ENCODE data around the gene RABAC1.

RABAC1 gene

GRCh38 chr19:41923045-41923788, 35.9 kb downstream of the RABAC1 start:
- no peak for ATAC-seq
- no peak for TF ChIP-seq TSHZ2 (CRISPR knock-in tag; IDR thresholded peaks at IDR 0.05)
- TF ChIP-seq, protein P1, sequence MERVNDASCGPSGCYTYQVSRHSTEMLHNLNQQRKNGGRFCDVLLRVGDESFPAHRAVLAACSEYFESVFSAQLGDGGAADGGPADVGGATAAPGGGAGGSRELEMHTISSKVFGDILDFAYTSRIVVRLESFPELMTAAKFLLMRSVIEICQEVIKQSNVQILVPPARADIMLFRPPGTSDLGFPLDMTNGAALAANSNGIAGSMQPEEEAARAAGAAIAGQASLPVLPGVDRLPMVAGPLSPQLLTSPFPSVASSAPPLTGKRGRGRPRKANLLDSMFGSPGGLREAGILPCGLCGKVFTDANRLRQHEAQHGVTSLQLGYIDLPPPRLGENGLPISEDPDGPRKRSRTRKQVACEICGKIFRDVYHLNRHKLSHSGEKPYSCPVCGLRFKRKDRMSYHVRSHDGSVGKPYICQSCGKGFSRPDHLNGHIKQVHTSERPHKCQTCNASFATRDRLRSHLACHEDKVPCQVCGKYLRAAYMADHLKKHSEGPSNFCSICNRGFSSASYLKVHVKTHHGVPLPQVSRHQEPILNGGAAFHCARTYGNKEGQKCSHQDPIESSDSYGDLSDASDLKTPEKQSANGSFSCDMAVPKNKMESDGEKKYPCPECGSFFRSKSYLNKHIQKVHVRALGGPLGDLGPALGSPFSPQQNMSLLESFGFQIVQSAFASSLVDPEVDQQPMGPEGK (CRISPR knock-in tag; IDR thresholded peaks at IDR 0.05; ENCODE audit: borderline replicate concordance), result no peak
- TF ChIP-seq ZNF8 (CRISPR knock-in tag; IDR thresholded peaks at IDR 0.05), result no peak
- TF ChIP-seq TCF4 (CRISPR knock-in tag; IDR thresholded peaks at IDR 0.05; ENCODE audit: borderline replicate concordance), result no peak
- no peak for TF ChIP-seq ISL1 (CRISPR knock-in tag; IDR thresholded peaks at IDR 0.05)
- TF ChIP-seq ZFP3 (CRISPR knock-in tag; IDR thresholded peaks at IDR 0.05), result no peak
- TF ChIP-seq ZFP30 (CRISPR knock-in tag; IDR thresholded peaks at IDR 0.05), result no peak
- TF ChIP-seq TOX (CRISPR knock-in tag; IDR thresholded peaks at IDR 0.05; ENCODE audit: borderline replicate concordance), result no peak
- no peak for TF ChIP-seq BACH2 (CRISPR knock-in tag; IDR thresholded peaks at IDR 0.05; ENCODE audit: borderline replicate concordance)
- TF ChIP-seq, protein P2, sequence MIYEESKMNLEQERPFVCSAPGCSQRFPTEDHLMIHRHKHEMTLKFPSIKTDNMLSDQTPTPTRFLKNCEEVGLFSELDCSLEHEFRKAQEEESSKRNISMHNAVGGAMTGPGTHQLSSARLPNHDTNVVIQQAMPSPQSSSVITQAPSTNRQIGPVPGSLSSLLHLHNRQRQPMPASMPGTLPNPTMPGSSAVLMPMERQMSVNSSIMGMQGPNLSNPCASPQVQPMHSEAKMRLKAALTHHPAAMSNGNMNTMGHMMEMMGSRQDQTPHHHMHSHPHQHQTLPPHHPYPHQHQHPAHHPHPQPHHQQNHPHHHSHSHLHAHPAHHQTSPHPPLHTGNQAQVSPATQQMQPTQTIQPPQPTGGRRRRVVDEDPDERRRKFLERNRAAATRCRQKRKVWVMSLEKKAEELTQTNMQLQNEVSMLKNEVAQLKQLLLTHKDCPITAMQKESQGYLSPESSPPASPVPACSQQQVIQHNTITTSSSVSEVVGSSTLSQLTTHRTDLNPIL (CRISPR knock-in tag; IDR thresholded peaks at IDR 0.05; ENCODE audit: low read depth), result no peak
- no peak for TF ChIP-seq CSDC2 (CRISPR knock-in tag; IDR thresholded peaks at IDR 0.05)

- ATAC-seq, result no peak
- TF ChIP-seq TCF4 (CRISPR knock-in tag; IDR thresholded peaks at IDR 0.05; ENCODE audit: borderline replicate concordance) (no peak), CSDC2 (CRISPR knock-in tag; IDR thresholded peaks at IDR 0.05) (no peak), RARB (CRISPR knock-in tag; IDR thresholded peaks at IDR 0.05) (no peak), ESRRG (CRISPR knock-in tag; IDR thresholded peaks at IDR 0.05) (no peak), TOX (CRISPR knock-in tag; IDR thresholded peaks at IDR 0.05; ENCODE audit: borderline replicate concordance) (no peak), ZNF565 (CRISPR knock-in tag; conservative IDR thresholded peaks at IDR 0.05; ENCODE audit: low read depth) (no peak), ZNF70 (CRISPR knock-in tag; IDR thresholded peaks at IDR 0.05) (no peak), GLIS3 (CRISPR knock-in tag; IDR thresholded peaks at IDR 0.05) (no peak)
- TF ChIP-seq, protein P2 (CRISPR knock-in tag; IDR thresholded peaks at IDR 0.05; ENCODE audit: low read depth), result no peak
Observed at GRCh38 chr19:41922585-41922984, 36.5 kb downstream of the RABAC1 start.

DNA sequence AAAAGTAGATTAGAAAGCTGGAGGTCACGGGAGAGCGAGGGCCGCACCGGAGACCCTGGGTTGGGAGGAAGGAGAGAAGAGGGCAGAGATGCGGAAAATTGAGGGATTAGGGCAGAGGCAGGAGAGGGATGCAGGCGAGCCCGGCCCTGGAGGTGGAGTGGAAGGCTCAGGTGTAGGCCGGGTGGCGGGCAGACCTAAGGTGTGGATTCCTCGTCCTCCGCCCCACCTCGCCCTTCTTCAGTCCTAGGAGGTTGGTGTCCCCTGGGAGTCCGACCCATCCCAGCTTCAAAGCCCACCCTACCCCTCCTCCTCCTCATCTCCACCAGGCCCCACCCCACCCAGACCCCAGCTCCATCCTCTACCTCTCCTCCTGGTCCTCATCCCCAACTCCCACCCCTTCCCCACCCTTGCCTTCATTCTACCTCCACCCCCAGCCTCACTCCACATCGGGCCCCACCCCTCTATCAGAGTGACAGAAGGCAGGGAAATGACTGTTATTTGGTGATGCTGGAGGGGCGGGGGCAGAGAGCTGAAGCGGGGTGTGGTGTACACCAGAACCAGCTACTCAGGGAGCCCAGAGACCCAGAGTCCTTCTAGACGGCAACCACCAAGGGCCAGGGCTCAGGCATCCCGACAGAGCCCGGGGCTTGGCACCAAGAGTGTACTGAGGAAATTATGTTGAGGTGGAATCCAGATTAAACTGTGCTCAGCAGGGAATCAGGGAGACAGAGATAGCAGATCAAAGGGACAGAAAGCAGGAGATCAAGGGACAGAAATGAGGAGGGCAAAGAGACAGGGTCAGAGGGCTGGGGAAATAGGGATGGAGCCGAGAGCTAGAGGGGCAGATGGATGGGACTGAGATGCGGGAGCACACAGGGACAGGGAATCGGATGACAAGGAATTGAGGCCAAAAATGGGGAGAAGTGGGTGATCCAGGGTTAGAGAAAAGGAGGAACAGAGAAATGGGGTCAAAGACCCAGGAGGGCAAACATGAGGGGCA, 37.2 kb downstream of the RABAC1 start:
- TF ChIP-seq ARNTL (CRISPR knock-in tag; IDR thresholded peaks at IDR 0.05; ENCODE audit: borderline replicate concordance, low read depth) (no peak), ZNF565 (CRISPR knock-in tag; conservative IDR thresholded peaks at IDR 0.05; ENCODE audit: low read depth) (no peak), BACH2 (CRISPR knock-in tag; IDR thresholded peaks at IDR 0.05; ENCODE audit: borderline replicate concordance) (no peak), PPARA (CRISPR knock-in tag; IDR thresholded peaks at IDR 0.05; ENCODE audit: borderline replicate concordance) (no peak), GLIS3 (CRISPR knock-in tag; IDR thresholded peaks at IDR 0.05) (no peak), CSRNP3 (CRISPR knock-in tag; IDR thresholded peaks at IDR 0.05) (no peak), TOX (CRISPR knock-in tag; IDR thresholded peaks at IDR 0.05; ENCODE audit: borderline replicate concordance) (no peak), ZFP30 (CRISPR knock-in tag; IDR thresholded peaks at IDR 0.05) (no peak)
- ATAC-seq, result no peak

All from SK-N-SH treated with all-trans-retinoic acid at 6 μM for 48 hours (cell line).